Chondrocyte (in vitro differentiated cells): ENCODE results near the gene PRKG2. TPM values are rescaled to one million over a fixed set of nuclear protein-coding genes. Genes with fewer than 3 reads are reported as not detected.

Experiments
- DNase-seq: peaks from one replicate; pipeline ENCODE4 v3.0.0; 2021; ENCODE audit warnings: mixed read lengths, low spot score
- H3K27ac Mint-ChIP-seq: one replicate; pipeline ENCODE4 v1.8.0; 2021; ENCODE audit warnings: mild to moderate bottlenecking, moderate library complexity, mixed read lengths; ENCODE audit not compliant: unreplicated experiment
- H3K27me3 Mint-ChIP-seq: 2 replicates; pipeline ENCODE4 v1.8.0; 2021; ENCODE audit warnings: low read depth, mixed read lengths
- H3K36me3 Mint-ChIP-seq: 2 replicates; pipeline ENCODE4 v1.8.0; 2021; ENCODE audit warnings: low read depth, mixed read lengths
- H3K4me1 Mint-ChIP-seq: 2 replicates; pipeline ENCODE4 v1.8.0; 2021; ENCODE audit warnings: low read depth, mild to moderate bottlenecking, mixed read lengths
- H3K4me3 Mint-ChIP-seq: one replicate; pipeline ENCODE4 v1.8.0; 2021; ENCODE audit warnings: mild to moderate bottlenecking, moderate library complexity, mixed read lengths; ENCODE audit not compliant: unreplicated experiment
- H3K9me3 Mint-ChIP-seq: 2 replicates; pipeline ENCODE4 v1.8.0; 2021; ENCODE audit warnings: low read depth, mixed read lengths
- total RNA-seq: library from RNA; stranded (reverse); gene quantifications from 3 replicates; pipeline ENCODE4 v1.2.1, GENCODE V29; 2021
- TF ChIP-seq, protein P1 (sequence below): fragments of 200-600 bp; sonication (generic); IDR thresholded peaks from 2 replicates; pipeline ENCODE4 v1.5.0; 2021; ENCODE audit warnings: antibody characterized with exemption, mild to moderate bottlenecking, moderate library complexity

The PRKG2 gene
- total RNA-seq, 1 donor from 2014 or later = not detected

DNA sequence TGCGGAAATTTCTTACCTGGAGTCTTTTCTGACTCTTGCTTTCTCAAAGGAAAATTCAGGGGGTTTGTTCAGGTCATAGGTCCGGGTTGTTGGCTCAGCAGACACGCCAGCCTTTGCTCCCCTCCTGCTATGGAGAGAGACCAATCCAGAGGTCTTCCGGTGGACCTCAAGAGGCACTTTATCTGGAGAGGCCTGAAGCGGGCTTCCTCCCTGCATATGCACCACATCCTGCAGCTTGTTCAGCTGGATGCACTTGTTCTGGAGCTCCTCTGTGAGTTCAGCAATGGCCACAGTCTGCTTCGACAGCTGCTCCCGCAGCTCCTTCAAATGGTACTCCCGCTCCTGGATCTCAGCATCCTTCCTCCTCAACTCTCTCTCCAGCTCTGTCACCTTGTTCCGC is 10.5 kb downstream of the PRKG2 start:
- Mint-ChIP-seq H3K36me3 (no peaks in the 10 kb centered on the region), H3K27me3 (peaks cover 16% of the 10 kb centered on the region)

DNA sequence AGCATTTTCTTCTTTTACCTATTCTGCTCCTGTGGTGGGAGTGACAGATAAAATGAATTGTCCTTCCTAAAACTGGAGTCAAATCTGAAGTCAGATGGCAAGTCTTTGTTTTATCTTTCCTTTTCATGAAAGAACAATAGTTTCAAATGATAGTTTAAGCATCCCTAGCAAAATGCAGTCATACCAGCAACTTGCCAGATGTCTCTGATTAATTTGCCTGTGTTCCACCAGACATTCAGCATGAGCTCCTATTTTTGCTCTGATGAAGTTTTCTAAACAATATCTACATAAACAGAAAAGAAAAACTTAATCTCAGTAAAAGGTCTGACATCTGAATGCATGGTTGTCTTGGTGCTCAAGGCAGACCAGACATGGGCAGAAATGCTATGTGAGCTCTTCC is 15.2 kb downstream of the PRKG2 start:
- Mint-ChIP-seq H3K36me3 (no peaks in the 10 kb centered on the region), H3K27ac (no peak overlapping the region), H3K4me1 (no peaks in the 10 kb centered on the region), H3K9me3 (no peaks in the 10 kb centered on the region), H3K4me3 (no peak overlapping the region), H3K27me3 (peaks cover 8% of the 10 kb centered on the region)
- TF ChIP-seq, protein P1, sequence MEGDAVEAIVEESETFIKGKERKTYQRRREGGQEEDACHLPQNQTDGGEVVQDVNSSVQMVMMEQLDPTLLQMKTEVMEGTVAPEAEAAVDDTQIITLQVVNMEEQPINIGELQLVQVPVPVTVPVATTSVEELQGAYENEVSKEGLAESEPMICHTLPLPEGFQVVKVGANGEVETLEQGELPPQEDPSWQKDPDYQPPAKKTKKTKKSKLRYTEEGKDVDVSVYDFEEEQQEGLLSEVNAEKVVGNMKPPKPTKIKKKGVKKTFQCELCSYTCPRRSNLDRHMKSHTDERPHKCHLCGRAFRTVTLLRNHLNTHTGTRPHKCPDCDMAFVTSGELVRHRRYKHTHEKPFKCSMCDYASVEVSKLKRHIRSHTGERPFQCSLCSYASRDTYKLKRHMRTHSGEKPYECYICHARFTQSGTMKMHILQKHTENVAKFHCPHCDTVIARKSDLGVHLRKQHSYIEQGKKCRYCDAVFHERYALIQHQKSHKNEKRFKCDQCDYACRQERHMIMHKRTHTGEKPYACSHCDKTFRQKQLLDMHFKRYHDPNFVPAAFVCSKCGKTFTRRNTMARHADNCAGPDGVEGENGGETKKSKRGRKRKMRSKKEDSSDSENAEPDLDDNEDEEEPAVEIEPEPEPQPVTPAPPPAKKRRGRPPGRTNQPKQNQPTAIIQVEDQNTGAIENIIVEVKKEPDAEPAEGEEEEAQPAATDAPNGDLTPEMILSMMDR = no peak
- DNase-seq = no peak

More for the DNA sequence above, 10.5 kb downstream of the PRKG2 start:
- no peak for DNase-seq
- Mint-ChIP-seq H3K4me3 (no peak overlapping the region), H3K9me3 (no peaks in the 10 kb centered on the region), H3K4me1 (no peaks in the 10 kb centered on the region), H3K27ac (no peak overlapping the region)
- TF ChIP-seq, protein P1 = no peak

DNA sequence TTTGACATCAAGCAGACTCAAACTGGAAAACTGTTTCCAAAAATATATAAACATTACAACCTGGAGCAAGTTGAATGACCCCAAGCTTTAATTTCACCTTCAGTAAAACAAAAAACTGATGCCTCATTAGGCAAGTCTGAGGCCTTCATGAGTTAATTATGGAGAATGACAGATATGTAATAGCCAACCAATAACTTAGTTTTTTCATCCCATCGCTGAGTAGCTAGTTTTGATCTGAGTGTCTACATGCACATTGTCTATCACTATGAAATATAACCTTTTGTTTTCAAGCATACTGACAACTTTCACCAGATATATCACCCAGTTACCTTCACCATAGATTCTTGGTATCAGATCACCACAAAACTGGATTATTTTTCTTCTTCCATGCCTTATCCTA is 16.4 kb downstream of the PRKG2 start:
- Mint-ChIP-seq H3K36me3 (no peaks in the 10 kb centered on the region), H3K9me3 (no peaks in the 10 kb centered on the region), H3K4me3 (no peak overlapping the region), H3K4me1 (no peaks in the 10 kb centered on the region), H3K27me3 (peaks cover 7% of the 10 kb centered on the region), H3K27ac (no peak overlapping the region)
- TF ChIP-seq, protein P1 = no peak
- no peak for DNase-seq

DNA sequence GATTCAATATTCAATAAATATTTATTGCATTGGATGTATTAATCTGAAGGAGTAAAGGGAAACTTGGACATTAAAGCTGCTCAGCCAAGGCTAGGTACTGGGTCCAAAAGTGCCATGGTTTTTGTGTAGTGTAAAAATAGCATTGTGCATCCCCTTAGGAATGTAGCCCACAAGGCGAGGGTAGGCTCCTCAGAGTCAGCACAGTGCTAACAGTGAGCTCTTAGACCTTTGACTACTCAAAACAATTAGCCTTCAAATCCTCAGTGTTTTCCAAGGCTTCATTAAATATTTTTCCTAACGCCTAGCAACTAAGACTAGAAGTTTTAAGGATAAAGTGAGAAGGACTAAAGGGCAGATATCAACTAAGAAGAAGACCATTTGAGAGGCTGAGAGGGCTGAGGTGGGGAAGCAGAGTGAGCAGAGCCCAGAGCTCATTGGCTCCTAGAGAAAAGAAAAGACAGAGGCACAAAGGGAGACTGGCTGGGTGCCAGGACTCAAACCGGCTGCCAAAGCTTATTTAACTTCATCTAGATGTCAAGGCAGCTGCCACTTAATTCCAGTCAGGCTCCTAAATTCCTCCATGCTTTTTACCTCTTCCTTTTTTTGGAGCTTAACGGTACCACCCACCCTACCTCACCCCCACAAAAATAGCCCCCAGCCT is 17.0 kb downstream of the PRKG2 start:
- Mint-ChIP-seq H3K27me3 (peaks cover 7% of the 10 kb centered on the region), H3K4me1 (no peaks in the 10 kb centered on the region), H3K36me3 (no peaks in the 10 kb centered on the region), H3K4me3 (no peak overlapping the region), H3K9me3 (no peaks in the 10 kb centered on the region), H3K27ac (no peak overlapping the region)
- no peak for DNase-seq
- TF ChIP-seq, protein P1 = no peak

DNA sequence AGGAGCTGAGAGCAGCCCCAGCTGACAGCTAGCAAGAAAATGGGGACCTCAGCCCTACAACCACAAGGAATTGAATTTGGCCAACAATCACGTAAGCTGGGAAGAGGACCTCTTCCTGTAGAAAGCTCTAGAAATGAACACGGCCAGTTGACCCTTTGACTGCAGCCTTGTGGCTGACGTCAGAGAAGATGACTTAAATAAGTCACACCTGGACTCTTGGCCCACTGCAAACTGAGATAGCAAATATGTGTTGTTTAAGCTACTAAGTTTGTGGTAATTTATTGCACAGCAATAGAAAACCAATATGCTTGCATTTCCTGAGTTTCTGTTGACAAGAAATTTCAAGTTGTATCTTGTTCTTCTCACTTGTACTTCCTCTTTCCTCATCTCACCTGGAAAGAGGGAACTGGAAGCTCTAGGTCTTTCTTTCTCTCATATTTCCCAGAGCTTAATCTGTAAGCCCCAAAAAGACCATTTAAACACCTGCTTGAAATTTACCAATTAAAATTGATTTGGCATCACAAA is 18.8 kb downstream of the PRKG2 start:
- Mint-ChIP-seq H3K27me3 (peaks cover 7% of the 10 kb centered on the region), H3K4me1 (no peaks in the 10 kb centered on the region), H3K4me3 (no peak overlapping the region), H3K9me3 (no peaks in the 10 kb centered on the region), H3K36me3 (no peaks in the 10 kb centered on the region), H3K27ac (no peak overlapping the region)
- TF ChIP-seq, protein P1 = no peak
- DNase-seq = no peak
